ENCODE measurements around the gene IZUMO2. TPM values are rescaled to one million over a fixed set of nuclear protein-coding genes. Genes with fewer than 3 reads are reported as not detected.

IZUMO2 gene
- total RNA-seq, 4 donors from 2014 or later = not detected

Other genes starting within 250 kb of the IZUMO2 start
- 1 to 10 TPM; 5.0 to 10.0 (median 6.8) TPM for gene ATF5, start 234.1 kb downstream of the IZUMO2 start, total RNA-seq
- gene NUP62, start 233.8 kb downstream of the IZUMO2 start, total RNA-seq = 10 to 100 TPM; 36.4 to 45.5 (median 41.1) TPM
- gene SIGLEC11, start 202.1 kb downstream of the IZUMO2 start, total RNA-seq = under 1 TPM in 2 of 4 donors, not detected in 2; 0.13 to 0.63 TPM
- 10 to 100 TPM; 16.6 to 56.4 (median 29.7) TPM for gene VRK3, start 137.9 kb downstream of the IZUMO2 start, total RNA-seq
- gene ZNF473, start 137.3 kb downstream of the IZUMO2 start, total RNA-seq = 10 to 100 TPM in 3 of 4 donors, 1 to 10 TPM in 1; 6.7 to 16.7 (median 10.5) TPM
- gene MYH14, start 40.3 kb upstream of the IZUMO2 start, total RNA-seq = 100 to 1,000 TPM; 110 to 329 (median 202) TPM
- gene KCNC3, start 166.1 kb upstream of the IZUMO2 start, total RNA-seq = 1 to 10 TPM in 3 of 4 donors, under 1 TPM in 1; 0.53 to 2.0 (median 1.7) TPM
- gene NAPSA, start 202.4 kb upstream of the IZUMO2 start, total RNA-seq = 1 to 10 TPM in 3 of 4 donors, under 1 TPM in 1; 0.51 to 5.9 (median 2.6) TPM
- 100 to 1,000 TPM in 3 of 4 donors, 10 to 100 TPM in 1; 83.1 to 112 (median 103) TPM for gene NR1H2, start 213.2 kb upstream of the IZUMO2 start, total RNA-seq
- 10 to 100 TPM; 16.8 to 26.6 (median 20.0) TPM for gene POLD1, start 221.1 kb upstream of the IZUMO2 start, total RNA-seq